GM21528 (cell line): ENCODE data around the gene TRIP6.
A peak's percentile ranks its signal among the peaks of the same experiment; 100 is the strongest.

ENCODE experiments used
- ATAC-seq: cut with Tn5 transposase; IDR thresholded peaks from one replicate; pipeline ENCODE4 v1.9.1; 2021; ENCODE audit warnings: mild to moderate bottlenecking, moderate library complexity; ENCODE audit not compliant: unreplicated experiment, low FRiP score

Gene TRIP6

GRCh38 chr7:100888291-100888987 is 21.3 kb downstream of the TRIP6 start:
- ATAC-seq, result no peak

GRCh38 chr7:100888988-100889750 is 22.0 kb downstream of the TRIP6 start, which contains the start of gene UFSP1:
UFSP1 (minus strand) TSS chr7:100889715; CDS start chr7:100889271, 444 bp downstream.
- peak; percentile 21 for ATAC-seq

GRCh38 chr7:100890653-100891567 is 23.7 kb downstream of the TRIP6 start:
- ATAC-seq, result no peak

GRCh38 chr7:100891568-100892247 is 24.5 kb downstream of the TRIP6 start:
- ATAC-seq, result no peak

- ATAC-seq, result no peak
These were observed 25.5 kb downstream of the TRIP6 start for GRCh38 chr7:100892364-100893317.

- ATAC-seq, result no peak
These were observed 26.2 kb downstream of the TRIP6 start for GRCh38 chr7:100893318-100893895.

GRCh38 chr7:100893910-100894721 is 26.9 kb downstream of the TRIP6 start:
- ATAC-seq, result no peak

GRCh38 chr7:100894860-100895700 is 27.9 kb downstream of the TRIP6 start:
- no peak for ATAC-seq

- ATAC-seq, result no peak
These were observed 28.4 kb downstream of the TRIP6 start, which contains the start of gene ACHE for GRCh38 chr7:100895701-100895955. ACHE (minus strand) TSS chr7:100895888; CDS start chr7:100894232, 1,656 bp downstream.

- no peak for ATAC-seq
These were observed 29.0 kb downstream of the TRIP6 start for GRCh38 chr7:100895956-100896731.

GRCh38 chr7:100896732-100897608 is 29.8 kb downstream of the TRIP6 start:
- ATAC-seq, result no peak

GRCh38 chr7:100897772-100898454 is 30.7 kb downstream of the TRIP6 start:
- no peak for ATAC-seq

GRCh38 chr7:100899432-100899831 is 32.2 kb downstream of the TRIP6 start:
- no peak for ATAC-seq

- ATAC-seq, result no peak
These were observed 33.8 kb downstream of the TRIP6 start for GRCh38 chr7:100900978-100901377.

- no peak for ATAC-seq
These were observed 34.7 kb downstream of the TRIP6 start for GRCh38 chr7:100901921-100902332.
